Measurements from ENCODE around the gene ABCG8.

DNA sequence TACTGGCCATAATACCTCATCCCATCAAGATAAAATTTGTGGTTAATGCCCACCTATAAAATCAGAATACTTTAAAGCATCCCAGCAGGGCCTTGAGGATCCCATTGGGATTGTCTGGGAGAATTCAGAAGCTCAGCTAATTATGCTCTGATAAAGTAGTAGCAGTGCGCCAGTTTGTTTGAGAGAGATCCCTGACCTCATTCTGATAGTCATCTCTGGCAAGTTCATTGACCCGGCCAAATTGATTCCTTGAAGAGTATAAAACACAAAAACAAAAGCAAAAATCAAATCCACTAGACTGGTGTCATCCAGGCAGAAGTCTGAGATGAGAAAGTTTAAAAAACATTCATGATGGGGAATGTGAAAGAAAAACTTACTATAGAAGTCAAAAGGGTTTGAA lies 14.3 kb upstream of the ABCG8 start:
- TF ChIP-seq CTCF (optimal IDR thresholded peaks at IDR 0.05 in 1 of 3, IDR thresholded peaks at IDR 0.05 in 1 of 3, conservative IDR thresholded peaks at IDR 0.05 in 1 of 3; ENCODE audit: extremely low read depth in 1 of 3, insufficient read depth in 2 of 3, low read length in 3 of 3) (no peak), EZH2 (IDR thresholded peaks at IDR 0.05; ENCODE audit: low read length) (no peak)
